ENCODE results near the gene PKD1.

Gene PKD1

GRCh38 chr16:2086106-2086742 lies 49.5 kb downstream of the PKD1 start:
- DNase-seq, result no peak

GRCh38 chr16:2085669-2086068 lies 50.0 kb downstream of the PKD1 start:
- no peak for DNase-seq

- no peak for DNase-seq
Measured at GRCh38 chr16:2084895-2085625, 50.6 kb downstream of the PKD1 start.

DNA sequence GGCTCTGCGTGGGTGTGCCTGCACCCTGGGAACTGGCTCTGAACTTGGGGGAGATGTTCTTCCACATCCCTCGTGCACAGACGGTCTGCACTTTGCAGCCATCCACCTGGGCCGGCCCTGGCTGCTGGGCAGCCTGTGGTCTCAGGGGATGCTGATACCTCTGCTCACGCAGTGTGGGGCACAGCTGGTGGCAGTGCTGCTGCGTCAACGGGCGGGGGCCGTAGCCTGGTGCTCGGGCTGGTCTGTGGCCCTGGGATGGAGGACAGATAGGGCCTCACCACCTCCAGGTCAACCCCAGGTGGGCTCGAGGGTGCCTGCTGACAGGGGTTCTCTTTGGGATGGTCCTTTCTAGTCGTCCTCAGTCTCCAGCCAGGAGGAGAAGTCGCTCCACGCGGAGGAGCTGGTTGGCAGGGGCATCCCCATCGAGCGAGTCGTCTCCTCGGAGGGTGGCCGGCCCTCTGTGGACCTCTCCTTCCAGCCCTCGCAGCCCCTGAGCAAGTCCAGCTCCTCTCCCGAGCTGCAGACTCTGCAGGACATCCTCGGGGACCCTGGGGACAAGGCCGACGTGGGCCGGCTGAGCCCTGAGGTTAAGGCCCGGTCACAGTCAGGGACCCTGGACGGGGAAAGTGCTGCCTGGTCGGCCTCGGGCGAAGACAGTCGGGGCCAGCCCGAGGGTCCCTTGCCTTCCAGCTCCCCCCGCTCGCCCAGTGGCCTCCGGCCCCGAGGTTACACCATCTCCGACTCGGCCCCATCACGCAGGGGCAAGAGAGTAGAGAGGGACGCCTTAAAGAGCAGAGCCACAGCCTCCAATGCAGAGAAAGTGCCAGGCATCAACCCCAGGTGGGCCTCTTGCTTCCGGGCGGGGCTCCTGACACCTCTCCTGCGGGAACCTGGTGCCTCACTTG lies 51.6 kb downstream of the PKD1 start:
- no peak for DNase-seq

DNA sequence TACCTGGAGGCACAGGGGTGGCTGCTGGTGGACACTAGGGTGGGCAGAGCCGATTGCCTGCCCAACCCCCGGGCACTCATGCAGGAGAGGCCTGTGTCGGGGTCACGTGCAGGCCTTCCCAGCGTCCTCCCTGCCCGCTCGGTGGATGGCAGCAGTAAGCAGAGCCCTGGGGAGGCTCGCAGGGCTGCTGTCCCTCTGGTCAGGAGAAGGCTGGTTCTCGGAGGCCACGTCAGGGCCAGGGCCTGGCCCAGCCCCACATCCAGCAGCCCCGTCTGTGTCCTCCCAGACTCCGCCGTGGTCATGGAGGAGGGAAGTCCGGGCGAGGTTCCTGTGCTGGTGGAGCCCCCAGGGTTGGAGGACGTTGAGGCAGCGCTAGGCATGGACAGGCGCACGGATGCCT lies 52.3 kb downstream of the PKD1 start:
- no peak for DNase-seq

- DNase-seq, result no peak
Measured at GRCh38 chr16:2082983-2083364, 52.7 kb downstream of the PKD1 start.

DNA sequence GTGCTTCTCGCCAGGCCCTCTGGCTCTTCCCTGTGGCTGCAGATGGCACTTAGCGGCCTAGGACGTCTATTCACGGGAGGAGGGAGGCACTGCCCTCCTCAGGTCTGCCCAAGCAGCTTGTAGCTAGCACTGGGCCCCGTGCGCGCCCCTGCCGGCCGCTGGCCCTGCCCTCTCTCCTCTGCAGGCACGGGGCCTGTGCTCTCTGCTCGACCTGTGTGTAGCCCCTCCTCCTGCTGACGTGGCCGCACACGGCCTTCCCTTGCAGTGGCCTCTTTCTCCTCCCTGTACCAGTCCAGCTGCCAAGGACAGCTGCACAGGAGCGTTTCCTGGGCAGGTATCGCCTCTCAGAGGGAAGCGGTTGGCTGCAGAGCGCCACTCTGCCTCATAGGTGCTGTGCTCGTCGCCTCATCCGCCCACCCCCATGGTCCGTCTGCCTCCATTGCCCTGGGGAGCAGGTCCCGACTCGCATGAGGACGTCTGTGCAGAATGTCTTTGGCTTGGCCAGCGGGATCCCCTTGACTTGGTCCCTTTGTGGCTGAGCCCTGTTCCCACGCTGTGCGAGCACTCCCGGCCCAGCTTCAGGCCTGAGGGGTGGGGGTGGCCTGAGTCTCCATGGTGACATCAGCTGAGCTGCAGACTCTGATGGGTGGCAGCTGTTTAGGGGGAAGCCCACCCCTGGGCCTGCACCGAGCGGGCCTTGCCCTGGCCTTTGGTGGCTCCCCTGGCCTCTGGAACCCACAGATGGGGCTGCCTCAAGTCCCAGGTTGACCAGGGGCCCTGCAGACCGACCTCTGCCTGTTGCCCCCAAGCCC lies 53.3 kb downstream of the PKD1 start:
- no peak for DNase-seq

- DNase-seq, result no peak
Measured at GRCh38 chr16:2081201-2082084, 54.3 kb downstream of the PKD1 start.

DNA sequence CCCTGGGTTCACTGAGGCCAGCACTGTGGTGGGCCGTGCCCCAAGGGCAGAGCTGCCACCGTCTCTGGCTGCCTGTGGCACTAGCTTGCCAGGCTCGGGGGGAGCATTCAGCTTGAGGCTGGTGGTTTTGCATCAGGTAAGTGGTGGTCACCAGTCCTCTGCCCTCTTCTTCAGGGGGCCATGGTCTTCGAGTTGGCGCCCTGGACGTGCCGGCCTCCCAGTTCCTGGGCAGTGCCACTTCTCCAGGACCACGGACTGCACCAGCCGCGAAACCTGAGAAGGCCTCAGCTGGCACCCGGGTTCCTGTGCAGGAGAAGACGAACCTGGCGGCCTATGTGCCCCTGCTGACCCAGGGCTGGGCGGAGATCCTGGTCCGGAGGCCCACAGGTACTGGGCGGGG lies 55.7 kb downstream of the PKD1 start:
- no peak for DNase-seq

GRCh38 chr16:2079311-2079800 lies 56.3 kb downstream of the PKD1 start:
- no peak for DNase-seq

- no peak for DNase-seq
Measured at GRCh38 chr16:2078691-2079090, 57.0 kb downstream of the PKD1 start.

DNA sequence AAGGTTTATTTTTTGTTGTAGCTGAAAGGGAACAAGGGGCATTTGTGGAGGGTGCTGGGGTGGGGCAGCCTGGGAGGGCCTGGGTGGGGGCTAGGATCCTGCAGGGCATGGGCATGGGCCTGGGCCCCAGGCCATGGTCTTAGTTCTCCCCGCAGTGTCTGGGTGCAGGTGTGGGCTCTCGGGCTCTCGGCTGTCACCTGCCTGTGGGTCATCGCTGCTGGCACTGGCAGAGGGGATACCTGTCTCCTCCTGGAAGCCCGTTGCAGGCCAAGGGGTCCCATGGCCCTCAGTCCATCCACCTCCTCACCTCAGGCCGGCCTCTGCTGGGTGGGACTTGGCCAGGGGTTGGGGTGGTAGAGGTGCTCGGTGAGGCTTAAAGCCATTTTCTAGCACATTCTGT lies 57.6 kb downstream of the PKD1 start:
- no peak for DNase-seq

GRCh38 chr16:2077696-2078095 lies 58.0 kb downstream of the PKD1 start:
- no peak for DNase-seq

- no peak for DNase-seq
Measured at GRCh38 chr16:2077016-2077415, 58.7 kb downstream of the PKD1 start.

DNA sequence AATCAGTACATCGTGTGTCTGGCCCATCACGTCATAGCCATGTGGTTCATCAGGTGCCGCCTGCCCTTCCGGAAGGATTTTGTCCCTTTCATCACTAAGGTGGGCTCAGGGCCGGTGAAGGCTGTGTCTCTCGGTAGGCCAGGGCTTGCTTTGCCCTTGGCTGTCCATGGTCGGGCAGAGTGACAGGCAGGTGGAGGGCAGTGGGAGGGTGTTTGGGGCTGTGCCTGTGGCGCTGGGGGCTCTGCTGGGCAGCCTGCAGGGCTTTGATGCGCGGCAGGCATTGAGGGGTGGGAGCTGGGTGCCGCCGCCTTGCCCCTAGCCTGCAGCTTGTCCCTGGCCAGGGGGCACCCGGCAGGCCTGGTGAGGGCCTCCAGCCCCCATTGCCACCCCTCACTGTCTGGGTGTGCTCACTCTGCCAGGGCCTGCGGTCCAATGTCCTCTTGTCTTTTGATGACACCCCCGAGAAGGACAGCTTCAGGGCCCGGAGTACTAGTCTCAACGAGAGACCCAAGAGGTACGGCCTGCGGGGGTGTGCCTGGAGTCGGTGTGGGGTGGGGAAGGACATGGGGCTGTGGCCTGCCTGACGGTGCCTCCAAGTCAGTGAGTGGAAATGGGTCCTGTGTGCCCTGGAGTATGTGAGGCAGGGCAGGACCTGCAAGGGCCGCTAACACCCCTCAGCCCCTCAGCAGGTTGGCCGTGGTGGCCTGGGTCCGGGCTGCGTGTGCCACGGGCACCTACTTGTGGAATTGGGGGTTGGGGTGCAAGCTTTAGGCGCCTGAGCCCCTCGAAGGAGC lies 59.4 kb downstream of the PKD1 start:
- DNase-seq, result no peak

DNA sequence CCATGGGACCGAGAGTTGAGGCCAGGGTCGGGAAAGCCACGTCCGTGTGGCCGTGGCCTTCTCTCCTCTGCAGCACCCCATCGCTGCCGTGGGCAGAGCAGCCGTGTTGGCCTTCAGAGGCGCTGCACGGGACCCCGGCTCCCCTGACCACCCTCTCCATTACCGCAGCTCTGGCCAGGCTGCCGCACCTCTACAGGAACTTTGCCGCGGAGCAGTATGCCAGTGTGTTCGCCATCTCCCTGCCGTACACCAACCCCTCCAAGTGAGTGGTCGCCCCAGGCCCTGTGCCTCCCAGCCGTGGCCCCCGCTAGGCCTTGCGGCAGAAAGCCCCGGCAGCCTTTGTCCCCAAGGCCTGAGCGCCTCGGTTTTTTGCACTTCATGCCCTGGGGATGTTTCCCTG lies 60.1 kb downstream of the PKD1 start:
- DNase-seq, result no peak

DNA sequence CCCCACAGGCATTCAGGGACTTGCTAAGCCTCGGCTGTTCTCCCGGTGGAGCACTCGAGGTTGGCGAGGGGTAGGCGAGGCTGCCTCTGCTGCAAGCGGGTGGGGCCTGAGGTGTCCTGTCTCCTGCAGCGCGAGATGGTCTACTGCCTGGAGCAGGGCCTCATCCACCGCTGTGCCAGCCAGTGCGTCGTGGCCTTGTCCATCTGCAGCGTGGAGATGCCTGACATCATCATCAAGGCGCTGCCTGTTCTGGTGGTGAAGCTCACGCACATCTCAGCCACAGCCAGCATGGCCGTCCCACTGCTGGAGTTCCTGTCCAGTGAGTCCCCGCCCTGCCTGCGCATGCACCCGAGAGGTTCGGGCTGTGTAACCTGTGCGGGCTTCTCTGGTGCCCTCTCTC lies 61.6 kb downstream of the PKD1 start:
- no peak for DNase-seq

GRCh38 chr16:2072926-2073325 lies 62.8 kb downstream of the PKD1 start:
- no peak for DNase-seq

DNA sequence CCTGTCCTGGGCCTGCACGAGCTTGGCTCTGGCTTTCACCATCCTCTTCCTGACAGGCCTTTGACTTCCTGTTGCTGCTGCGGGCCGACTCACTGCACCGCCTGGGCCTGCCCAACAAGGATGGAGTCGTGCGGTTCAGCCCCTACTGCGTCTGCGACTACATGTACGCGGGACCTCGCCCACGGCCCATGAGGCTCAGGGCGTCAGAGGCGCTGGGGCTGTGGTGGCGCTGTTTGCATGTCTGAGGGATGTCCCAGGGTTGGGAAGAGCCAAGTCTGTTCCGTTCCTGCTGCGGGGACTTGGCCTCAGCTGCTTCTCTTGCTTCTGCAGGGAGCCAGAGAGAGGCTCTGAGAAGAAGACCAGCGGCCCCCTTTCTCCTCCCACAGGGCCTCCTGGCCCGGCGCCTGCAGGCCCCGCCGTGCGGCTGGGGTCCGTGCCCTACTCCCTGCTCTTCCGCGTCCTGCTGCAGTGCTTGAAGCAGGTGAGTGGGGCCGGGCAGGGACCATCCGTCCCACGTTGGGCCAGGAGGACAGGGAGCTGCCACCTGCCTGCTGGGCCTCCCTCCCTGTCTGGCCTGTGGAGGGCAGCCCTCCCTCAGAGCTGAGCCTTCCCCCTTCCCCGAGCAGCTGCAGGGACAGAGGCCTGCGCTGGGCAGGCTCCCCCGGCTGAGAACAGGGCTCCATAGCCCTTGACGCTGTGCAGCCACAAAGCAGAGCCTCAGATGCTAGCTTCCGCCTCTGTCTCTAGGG lies 64.1 kb downstream of the PKD1 start:
- no peak for DNase-seq
